ENCODE results near the gene ST7. TPM values are rescaled to one million over a fixed set of nuclear protein-coding genes. Genes with fewer than 3 reads are reported as not detected.

The ST7 gene
- total RNA-seq, 1 experiment from 2014 or later: 38.2 TPM

DNA sequence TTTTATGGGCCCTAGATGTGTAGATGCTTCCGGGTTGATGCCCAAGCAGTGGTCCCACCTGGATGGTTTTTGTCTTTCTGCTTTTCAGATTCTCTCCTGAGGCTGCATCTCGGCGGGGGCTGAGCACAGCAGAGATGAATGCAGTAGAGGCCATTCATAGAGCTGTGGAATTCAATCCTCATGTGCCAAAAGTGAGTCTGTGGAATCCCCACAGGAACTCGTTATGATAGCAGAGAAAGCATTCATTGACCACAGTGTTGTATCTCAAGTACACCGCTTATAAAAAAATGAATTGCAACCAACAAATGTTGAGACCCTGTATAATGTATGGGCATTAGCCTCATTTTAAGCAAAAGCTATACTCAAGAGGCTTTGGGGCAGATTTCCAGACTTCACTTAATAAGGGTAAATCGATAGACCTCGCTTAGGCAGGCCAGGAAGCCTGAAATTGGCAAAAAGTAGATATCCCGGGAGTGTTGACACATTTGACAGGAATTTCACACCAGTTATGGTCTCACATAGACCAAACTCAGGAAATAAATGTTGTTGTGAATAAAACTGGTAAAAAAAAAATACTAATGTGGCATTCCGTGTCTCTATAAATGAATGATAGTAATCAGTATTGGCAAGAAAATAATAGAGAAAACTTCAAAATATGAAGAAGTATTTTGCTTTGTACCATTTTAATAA is 237.6 kb downstream of the ST7 start:
- Mint-ChIP-seq H3K4me1 (ENCODE audit: low read depth, unreplicated experiment) (no peaks in the 10 kb centered on the region), H3K9me3 (ENCODE audit: unreplicated experiment) (no peaks in the 10 kb centered on the region), H3K27me3 (ENCODE audit: insufficient read depth, unreplicated experiment) (no peaks in the 10 kb centered on the region), H3K4me3 (ENCODE audit: unreplicated experiment) (no peak overlapping the region), H3K36me3 (ENCODE audit: insufficient read depth, unreplicated experiment) (peaks cover 4% of the 10 kb centered on the region), H3K27ac (ENCODE audit: unreplicated experiment) (no peak overlapping the region)
- H3K27me3 ChIP-seq (replicated peaks; ENCODE audit: control insufficient read depth, insufficient read depth, low read length): no peaks in the 10 kb centered on the region
- CTCF ChIA-PET: no interaction called here
- TF ChIP-seq, protein P1, sequence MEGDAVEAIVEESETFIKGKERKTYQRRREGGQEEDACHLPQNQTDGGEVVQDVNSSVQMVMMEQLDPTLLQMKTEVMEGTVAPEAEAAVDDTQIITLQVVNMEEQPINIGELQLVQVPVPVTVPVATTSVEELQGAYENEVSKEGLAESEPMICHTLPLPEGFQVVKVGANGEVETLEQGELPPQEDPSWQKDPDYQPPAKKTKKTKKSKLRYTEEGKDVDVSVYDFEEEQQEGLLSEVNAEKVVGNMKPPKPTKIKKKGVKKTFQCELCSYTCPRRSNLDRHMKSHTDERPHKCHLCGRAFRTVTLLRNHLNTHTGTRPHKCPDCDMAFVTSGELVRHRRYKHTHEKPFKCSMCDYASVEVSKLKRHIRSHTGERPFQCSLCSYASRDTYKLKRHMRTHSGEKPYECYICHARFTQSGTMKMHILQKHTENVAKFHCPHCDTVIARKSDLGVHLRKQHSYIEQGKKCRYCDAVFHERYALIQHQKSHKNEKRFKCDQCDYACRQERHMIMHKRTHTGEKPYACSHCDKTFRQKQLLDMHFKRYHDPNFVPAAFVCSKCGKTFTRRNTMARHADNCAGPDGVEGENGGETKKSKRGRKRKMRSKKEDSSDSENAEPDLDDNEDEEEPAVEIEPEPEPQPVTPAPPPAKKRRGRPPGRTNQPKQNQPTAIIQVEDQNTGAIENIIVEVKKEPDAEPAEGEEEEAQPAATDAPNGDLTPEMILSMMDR (IDR thresholded peaks at IDR 0.05; ENCODE audit: insufficient read depth in 1 of 2, low read depth in 1 of 2, low read length in 1 of 2, severe bottlenecking in 1 of 2, unreplicated experiment in 1 of 2): no peak
- intact Hi-C loops (cut with micrococcal nuclease; ENCODE audit: unreplicated experiment): no loop called here
- H3K36me3 ChIP-seq (ENCODE audit: control insufficient read depth, insufficient read depth, low read length): no peaks in the 10 kb centered on the region
- H3K4me1 ChIP-seq: no peaks in the 10 kb centered on the region
- POLR2A ChIA-PET: no interaction called here
- no peak for DNase-seq
- no peaks in the 10 kb centered on the region for H3K9me3 ChIP-seq
- no peak overlapping the region for H3K4me3 ChIP-seq (ENCODE audit: low read depth, low read length)
- BruUV-seq (replicated peaks): no TSS peak

DNA sequence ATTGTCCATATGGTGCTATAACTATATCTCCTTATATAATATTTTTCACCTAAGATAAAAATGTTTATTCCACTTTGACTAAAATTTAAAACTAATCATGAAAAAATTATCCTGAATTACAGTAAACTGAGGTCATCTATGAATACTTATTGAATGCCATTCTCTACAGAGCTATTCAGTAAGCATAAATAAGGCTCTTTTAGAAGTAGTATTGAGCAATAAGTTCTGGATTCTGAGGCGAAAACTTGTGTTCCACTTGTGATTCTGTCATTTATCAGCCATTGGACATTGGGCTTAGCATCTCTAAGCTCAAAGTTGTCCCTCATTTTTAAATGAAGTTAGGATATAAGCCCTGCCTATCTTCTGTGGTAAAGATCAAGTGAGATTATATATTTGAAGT is 238.8 kb downstream of the ST7 start:
- TF ChIP-seq, protein P1 (IDR thresholded peaks at IDR 0.05; ENCODE audit: insufficient read depth in 1 of 2, low read depth in 1 of 2, low read length in 1 of 2, severe bottlenecking in 1 of 2, unreplicated experiment in 1 of 2): no peak
- POLR2A ChIA-PET: no interaction called here
- H3K4me1 ChIP-seq: no peaks in the 10 kb centered on the region
- no peak overlapping the region for H3K27ac Mint-ChIP-seq (ENCODE audit: unreplicated experiment)
- H3K36me3 Mint-ChIP-seq (ENCODE audit: insufficient read depth, unreplicated experiment): peaks cover 4% of the 10 kb centered on the region
- no TSS peak for BruUV-seq (replicated peaks)
- H3K27me3 ChIP-seq (replicated peaks; ENCODE audit: control insufficient read depth, insufficient read depth, low read length): no peaks in the 10 kb centered on the region
- no peaks in the 10 kb centered on the region for H3K27me3 Mint-ChIP-seq (ENCODE audit: insufficient read depth, unreplicated experiment)
- no peak overlapping the region for H3K4me3 Mint-ChIP-seq (ENCODE audit: unreplicated experiment)
- no peak for DNase-seq
- H3K36me3 ChIP-seq (ENCODE audit: control insufficient read depth, insufficient read depth, low read length): no peaks in the 10 kb centered on the region
- H3K9me3 ChIP-seq: no peaks in the 10 kb centered on the region
- H3K4me3 ChIP-seq (ENCODE audit: low read depth, low read length): no peak overlapping the region
- CTCF ChIA-PET: no interaction called here
- no peaks in the 10 kb centered on the region for H3K4me1 Mint-ChIP-seq (ENCODE audit: low read depth, unreplicated experiment)
- intact Hi-C loops (cut with micrococcal nuclease; ENCODE audit: unreplicated experiment): no loop called here
- H3K9me3 Mint-ChIP-seq (ENCODE audit: unreplicated experiment): no peaks in the 10 kb centered on the region

DNA sequence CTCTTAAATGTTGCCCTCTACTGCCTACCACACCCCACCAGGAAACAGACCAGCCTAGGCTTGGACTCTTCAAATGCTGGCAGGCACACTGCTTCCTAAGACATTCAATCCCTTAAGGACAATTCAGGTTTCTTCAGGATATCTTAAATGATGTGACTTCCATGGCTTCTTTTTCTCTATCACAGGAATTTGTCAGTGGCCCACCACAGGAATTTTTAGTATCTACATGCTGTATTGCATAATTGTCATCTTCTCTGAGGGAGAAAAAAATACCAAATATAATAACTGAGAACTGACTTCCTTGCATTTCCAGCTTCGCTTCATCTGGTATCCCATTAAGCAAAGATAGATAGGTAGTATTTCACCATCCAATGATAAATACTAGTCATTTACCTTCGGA is 240.3 kb downstream of the ST7 start:
- no TSS peak for BruUV-seq (replicated peaks)
- DNase-seq: no peak
- ChIA-PET POLR2A (no interaction called here), CTCF (no interaction called here)
- TF ChIP-seq, protein P1 (IDR thresholded peaks at IDR 0.05; ENCODE audit: insufficient read depth in 1 of 2, low read depth in 1 of 2, low read length in 1 of 2, severe bottlenecking in 1 of 2, unreplicated experiment in 1 of 2): no peak
- Mint-ChIP-seq H3K4me1 (ENCODE audit: low read depth, unreplicated experiment) (no peaks in the 10 kb centered on the region), H3K36me3 (ENCODE audit: insufficient read depth, unreplicated experiment) (peaks cover 4% of the 10 kb centered on the region), H3K27me3 (ENCODE audit: insufficient read depth, unreplicated experiment) (no peaks in the 10 kb centered on the region), H3K9me3 (ENCODE audit: unreplicated experiment) (no peaks in the 10 kb centered on the region), H3K27ac (ENCODE audit: unreplicated experiment) (no peak overlapping the region), H3K4me3 (ENCODE audit: unreplicated experiment) (no peak overlapping the region)
- H3K4me3 ChIP-seq (ENCODE audit: low read depth, low read length): no peak overlapping the region
- intact Hi-C loops (cut with micrococcal nuclease; ENCODE audit: unreplicated experiment): no loop called here
- no peaks in the 10 kb centered on the region for H3K4me1 ChIP-seq
- no peaks in the 10 kb centered on the region for H3K27me3 ChIP-seq (replicated peaks; ENCODE audit: control insufficient read depth, insufficient read depth, low read length)
- H3K9me3 ChIP-seq: no peaks in the 10 kb centered on the region
- no peaks in the 10 kb centered on the region for H3K36me3 ChIP-seq (ENCODE audit: control insufficient read depth, insufficient read depth, low read length)
